ENCODE data around the gene ADPRS. TPM values are rescaled to one million over a fixed set of nuclear protein-coding genes. Genes with fewer than 3 reads are reported as not detected.

The ADPRS gene
- polyA plus RNA-seq, 1 experiment, result 46.4 TPM

- Histone ChIP-seq H3K4me3 (ENCODE audit: low read depth, low read length) (no peak overlapping the region), H3K36me3 (ENCODE audit: control insufficient read depth, insufficient read depth, low read length) (peaks cover 29% of the 10 kb centered on the region), H3K27me3 (ENCODE audit: control insufficient read depth, insufficient read depth, low read length) (no peaks in the 10 kb centered on the region)
- ChIA-PET CTCF (interaction anchor here (0.7 to 4.4 kb wide), 2 partner anchors 43 to 261 kb away, joined by 3 to 22 read pairs; no protein-coding TSS in a partner anchor), POLR2A (no interaction called here)
- no peak for TF ChIP-seq CTCF (IDR thresholded peaks at IDR 0.05; ENCODE audit: insufficient read depth, low read depth, low read length)
- no peak for DNase-seq (ENCODE audit: low read depth)
Measured at GRCh38 chr1:36092166-36092797, 3.6 kb downstream of the ADPRS start.

GRCh38 chr1:36092798-36093185, 4.1 kb downstream of the ADPRS start:
- H3K36me3 ChIP-seq (ENCODE audit: control insufficient read depth, insufficient read depth, low read length), result peaks cover 29% of the 10 kb centered on the region
- ChIA-PET POLR2A (no interaction called here), CTCF (interaction anchor here (0.7 to 4.4 kb wide), 2 partner anchors 43 to 260 kb away, joined by 3 to 22 read pairs; no protein-coding TSS in a partner anchor)
- H3K4me3 ChIP-seq (ENCODE audit: low read depth, low read length), result no peak overlapping the region
- no peaks in the 10 kb centered on the region for H3K27me3 ChIP-seq (ENCODE audit: control insufficient read depth, insufficient read depth, low read length)
- TF ChIP-seq CTCF (IDR thresholded peaks at IDR 0.05; ENCODE audit: insufficient read depth, low read depth, low read length), result no peak
- no peak for DNase-seq (ENCODE audit: low read depth)

- ChIA-PET CTCF (interaction anchor here (17.9 kb wide), 1 partner anchor 40 kb away, joined by 382 read pairs; no protein-coding TSS in a partner anchor), POLR2A (no interaction called here)
- peaks cover 29% of the 10 kb centered on the region for H3K36me3 ChIP-seq (ENCODE audit: control insufficient read depth, insufficient read depth, low read length)
- DNase-seq (ENCODE audit: low read depth), result no peak
- H3K4me3 ChIP-seq (ENCODE audit: low read depth, low read length), result no peak overlapping the region
- H3K27me3 ChIP-seq (ENCODE audit: control insufficient read depth, insufficient read depth, low read length), result no peaks in the 10 kb centered on the region
- TF ChIP-seq CTCF (IDR thresholded peaks at IDR 0.05; ENCODE audit: insufficient read depth, low read depth, low read length), result no peak
Measured at GRCh38 chr1:36093226-36093625, 4.5 kb downstream of the ADPRS start.

GRCh38 chr1:36093929-36094328, 5.2 kb downstream of the ADPRS start:
- TF ChIP-seq CTCF (IDR thresholded peaks at IDR 0.05; ENCODE audit: insufficient read depth, low read depth, low read length), result no peak
- peaks cover 29% of the 10 kb centered on the region for H3K36me3 ChIP-seq (ENCODE audit: control insufficient read depth, insufficient read depth, low read length)
- H3K27me3 ChIP-seq (ENCODE audit: control insufficient read depth, insufficient read depth, low read length), result no peaks in the 10 kb centered on the region
- DNase-seq (ENCODE audit: low read depth), result no peak
- ChIA-PET POLR2A (no interaction called here), CTCF (interaction anchor here (2.2 to 17.9 kb wide), 2 partner anchors 39 to 94 kb away, joined by 25 to 382 read pairs; no protein-coding TSS in a partner anchor)
- H3K4me3 ChIP-seq (ENCODE audit: low read depth, low read length), result no peak overlapping the region

GRCh38 chr1:36094621-36095061, 5.9 kb downstream of the ADPRS start:
- peaks cover 29% of the 10 kb centered on the region for H3K36me3 ChIP-seq (ENCODE audit: control insufficient read depth, insufficient read depth, low read length)
- H3K27me3 ChIP-seq (ENCODE audit: control insufficient read depth, insufficient read depth, low read length), result no peaks in the 10 kb centered on the region
- H3K4me3 ChIP-seq (ENCODE audit: low read depth, low read length), result no peak overlapping the region
- no peak for DNase-seq (ENCODE audit: low read depth)
- no peak for TF ChIP-seq CTCF (IDR thresholded peaks at IDR 0.05; ENCODE audit: insufficient read depth, low read depth, low read length)
- POLR2A ChIA-PET, result no interaction called here
- CTCF ChIA-PET, result interaction anchor here (0.9 to 17.9 kb wide), 4 partner anchors 12 to 94 kb away, joined by 4 to 382 read pairs (median 14); no protein-coding TSS in a partner anchor

Data from BJ (cell line).